Retinal pigment epithelial cell (primary cell): ENCODE measurements around the gene CP.

ENCODE experiments used
- DNase-seq: peaks from one replicate; pipeline ENCODE4 v3.0.0-alpha.2; 2010; ENCODE audit warnings: low read depth
- H3K4me3 ChIP-seq: 2 replicates; pipeline ENCODE4 v1.5.1; 2011; ENCODE audit warnings: mild to moderate bottlenecking, low read length, control low read depth, moderate library complexity
- CTCF ChIP-seq: conservative IDR thresholded peaks from 2 replicates; pipeline ENCODE4 v1.5.1; 2011; ENCODE audit warnings: low read depth, low read length, control low read depth, inconsistent platforms

CP gene

GRCh38 chr3:149258298-149258697 lies 36.7 kb upstream of the CP start:
- TF ChIP-seq CTCF, result no peak
- DNase-seq, result no peak

GRCh38 chr3:149252272-149252671 lies 30.6 kb upstream of the CP start:
- no peak for TF ChIP-seq CTCF
- DNase-seq, result no peak
- H3K4me3 ChIP-seq, result no peak overlapping the region

More at GRCh38 chr3:149258298-149258697, 36.7 kb upstream of the CP start:
- no peak overlapping the region for H3K4me3 ChIP-seq

DNA sequence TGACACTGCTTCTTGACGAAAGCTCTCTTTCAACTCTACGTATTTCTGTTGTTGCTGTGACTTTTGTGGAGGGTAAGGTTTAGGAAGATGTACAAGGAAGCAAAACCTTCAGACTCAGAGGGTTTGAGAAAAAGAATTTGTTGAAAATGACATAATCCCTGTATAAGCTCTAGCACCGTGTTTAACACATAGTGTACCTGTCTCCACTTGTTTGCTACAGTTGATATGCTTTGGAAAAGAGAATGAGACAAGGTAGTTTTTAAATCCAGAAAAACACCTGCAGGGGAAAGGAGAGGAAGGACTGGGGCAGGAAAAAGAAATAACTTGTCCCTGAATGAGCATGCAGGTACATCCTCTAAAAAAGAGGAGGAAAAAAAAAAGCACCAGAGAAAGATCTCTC lies 29.6 kb upstream of the CP start:
- DNase-seq, result no peak
- H3K4me3 ChIP-seq, result no peak overlapping the region
- TF ChIP-seq CTCF, result no peak

GRCh38 chr3:149247929-149248691 lies 26.5 kb upstream of the CP start:
- TF ChIP-seq CTCF, result no peak
- no peak for DNase-seq
- H3K4me3 ChIP-seq, result no peak overlapping the region

- no peak for DNase-seq
- H3K4me3 ChIP-seq, result no peak overlapping the region
- TF ChIP-seq CTCF, result no peak
These were observed 25.5 kb upstream of the CP start for GRCh38 chr3:149247008-149247710.

DNA sequence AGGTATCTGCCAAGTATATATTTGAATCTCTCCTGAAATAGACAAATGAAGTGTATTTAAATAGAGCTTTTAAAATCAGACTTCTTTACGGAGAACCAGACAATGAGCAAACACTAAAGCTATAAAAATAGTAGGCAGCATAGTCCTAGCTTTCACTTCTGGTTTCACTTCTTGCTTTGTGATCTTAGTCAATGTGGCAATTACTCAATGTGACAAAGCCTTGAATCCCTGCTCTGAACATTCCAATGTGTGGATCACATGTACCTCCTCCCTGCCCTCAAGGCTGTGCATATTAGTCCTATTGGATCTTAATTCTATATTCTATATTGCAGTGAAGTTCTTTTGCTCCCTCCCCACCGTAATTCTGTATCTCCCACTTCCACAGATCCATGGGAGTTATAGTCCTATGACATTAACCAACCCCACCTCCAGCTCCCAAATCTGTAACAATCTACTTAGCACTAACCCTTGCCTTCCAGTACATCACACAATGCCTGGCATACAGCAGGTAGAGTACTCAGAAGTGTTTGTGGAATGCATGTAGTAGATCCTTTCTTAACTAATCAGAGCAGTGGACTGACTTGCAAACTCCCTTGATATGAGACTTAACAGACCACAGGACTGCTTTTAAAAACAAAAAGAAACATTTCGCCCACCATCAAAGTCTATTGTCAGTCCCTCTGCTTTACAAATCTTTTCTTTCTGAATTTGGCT lies 24.3 kb upstream of the CP start:
- H3K4me3 ChIP-seq, result no peak overlapping the region

More for the DNA sequence above, 24.3 kb upstream of the CP start:
- no peak for TF ChIP-seq CTCF
- no peak for DNase-seq
